Neural cell (in vitro differentiated cells): ENCODE results near the gene MUCL1.

Experiments
- EZH2 ChIP-seq: fragments of 200-600, 300-800 bp; shearing (Covaris generic), sonication (generic); IDR thresholded peaks from 2 replicates; pipeline ENCODE4 v1.6.1; 2014; ENCODE audit warnings: antibody characterized with exemption, low read length, borderline replicate concordance, mild to moderate bottlenecking; ENCODE audit not compliant: insufficient read depth, poor library complexity, severe bottlenecking
- POLR2AphosphoS5 ChIP-seq: IDR thresholded peaks from 2 replicates; pipeline ENCODE4 v1.6.1; 2012
- SMC3 ChIP-seq: fragments of 450-650 bp; conservative IDR thresholded peaks from 2 replicates; pipeline ENCODE4 v1.6.1; 2014; ENCODE audit warnings: antibody characterized with exemption, mild to moderate bottlenecking, moderate library complexity; ENCODE audit not compliant: poor library complexity
- TAF1 ChIP-seq: IDR thresholded peaks from 2 replicates; pipeline ENCODE4 v1.6.1; 2012; ENCODE audit warnings: low read depth
- TF ChIP-seq, protein P1 (sequence below): fragments of 450-650 bp; IDR thresholded peaks from 2 replicates; pipeline ENCODE4 v1.5.1; 2014; ENCODE audit warnings: antibody characterized with exemption, mild to moderate bottlenecking, moderate library complexity; ENCODE audit not compliant: poor library complexity, severe bottlenecking
- TF ChIP-seq, protein P2 (sequence below): IDR thresholded peaks from 2 replicates; pipeline ENCODE4 v1.6.1; 2012; ENCODE audit warnings: borderline replicate concordance

DNA sequence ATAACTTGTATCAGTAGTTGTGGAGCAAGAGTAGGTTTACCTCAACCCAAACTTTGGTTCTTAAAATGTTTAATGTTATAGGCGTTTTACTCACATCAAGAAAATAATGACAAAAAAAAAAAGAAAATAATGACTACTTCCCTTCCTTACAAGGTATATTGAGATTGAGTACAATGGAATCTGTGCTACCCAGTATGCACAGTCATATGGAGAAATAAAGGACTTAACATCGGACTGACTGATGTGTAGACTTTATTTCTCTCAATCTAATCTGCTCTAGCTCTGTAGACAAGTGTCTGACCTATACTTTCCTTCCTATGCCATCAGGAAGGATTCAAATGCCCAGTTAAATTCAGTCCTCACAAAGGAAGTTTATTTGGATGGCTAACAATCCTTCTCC lies 14.4 kb downstream of the MUCL1 start:
- TF ChIP-seq SMC3, result no peak
- no peak for TF ChIP-seq POLR2AphosphoS5
- TF ChIP-seq, protein P1, sequence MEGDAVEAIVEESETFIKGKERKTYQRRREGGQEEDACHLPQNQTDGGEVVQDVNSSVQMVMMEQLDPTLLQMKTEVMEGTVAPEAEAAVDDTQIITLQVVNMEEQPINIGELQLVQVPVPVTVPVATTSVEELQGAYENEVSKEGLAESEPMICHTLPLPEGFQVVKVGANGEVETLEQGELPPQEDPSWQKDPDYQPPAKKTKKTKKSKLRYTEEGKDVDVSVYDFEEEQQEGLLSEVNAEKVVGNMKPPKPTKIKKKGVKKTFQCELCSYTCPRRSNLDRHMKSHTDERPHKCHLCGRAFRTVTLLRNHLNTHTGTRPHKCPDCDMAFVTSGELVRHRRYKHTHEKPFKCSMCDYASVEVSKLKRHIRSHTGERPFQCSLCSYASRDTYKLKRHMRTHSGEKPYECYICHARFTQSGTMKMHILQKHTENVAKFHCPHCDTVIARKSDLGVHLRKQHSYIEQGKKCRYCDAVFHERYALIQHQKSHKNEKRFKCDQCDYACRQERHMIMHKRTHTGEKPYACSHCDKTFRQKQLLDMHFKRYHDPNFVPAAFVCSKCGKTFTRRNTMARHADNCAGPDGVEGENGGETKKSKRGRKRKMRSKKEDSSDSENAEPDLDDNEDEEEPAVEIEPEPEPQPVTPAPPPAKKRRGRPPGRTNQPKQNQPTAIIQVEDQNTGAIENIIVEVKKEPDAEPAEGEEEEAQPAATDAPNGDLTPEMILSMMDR, result no peak
- TF ChIP-seq EZH2, result no peak
- TF ChIP-seq TAF1, result no peak
- TF ChIP-seq, protein P2, sequence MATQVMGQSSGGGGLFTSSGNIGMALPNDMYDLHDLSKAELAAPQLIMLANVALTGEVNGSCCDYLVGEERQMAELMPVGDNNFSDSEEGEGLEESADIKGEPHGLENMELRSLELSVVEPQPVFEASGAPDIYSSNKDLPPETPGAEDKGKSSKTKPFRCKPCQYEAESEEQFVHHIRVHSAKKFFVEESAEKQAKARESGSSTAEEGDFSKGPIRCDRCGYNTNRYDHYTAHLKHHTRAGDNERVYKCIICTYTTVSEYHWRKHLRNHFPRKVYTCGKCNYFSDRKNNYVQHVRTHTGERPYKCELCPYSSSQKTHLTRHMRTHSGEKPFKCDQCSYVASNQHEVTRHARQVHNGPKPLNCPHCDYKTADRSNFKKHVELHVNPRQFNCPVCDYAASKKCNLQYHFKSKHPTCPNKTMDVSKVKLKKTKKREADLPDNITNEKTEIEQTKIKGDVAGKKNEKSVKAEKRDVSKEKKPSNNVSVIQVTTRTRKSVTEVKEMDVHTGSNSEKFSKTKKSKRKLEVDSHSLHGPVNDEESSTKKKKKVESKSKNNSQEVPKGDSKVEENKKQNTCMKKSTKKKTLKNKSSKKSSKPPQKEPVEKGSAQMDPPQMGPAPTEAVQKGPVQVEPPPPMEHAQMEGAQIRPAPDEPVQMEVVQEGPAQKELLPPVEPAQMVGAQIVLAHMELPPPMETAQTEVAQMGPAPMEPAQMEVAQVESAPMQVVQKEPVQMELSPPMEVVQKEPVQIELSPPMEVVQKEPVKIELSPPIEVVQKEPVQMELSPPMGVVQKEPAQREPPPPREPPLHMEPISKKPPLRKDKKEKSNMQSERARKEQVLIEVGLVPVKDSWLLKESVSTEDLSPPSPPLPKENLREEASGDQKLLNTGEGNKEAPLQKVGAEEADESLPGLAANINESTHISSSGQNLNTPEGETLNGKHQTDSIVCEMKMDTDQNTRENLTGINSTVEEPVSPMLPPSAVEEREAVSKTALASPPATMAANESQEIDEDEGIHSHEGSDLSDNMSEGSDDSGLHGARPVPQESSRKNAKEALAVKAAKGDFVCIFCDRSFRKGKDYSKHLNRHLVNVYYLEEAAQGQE, result no peak
